GM12878 (cell line): ENCODE data around the gene DPH6.

Experiments
- CBFB ChIP-seq: IDR thresholded peaks from 2 replicates; pipeline ENCODE4 v1.6.1; 2016; ENCODE audit warnings: antibody characterized with exemption, low read depth
- CBX3 ChIP-seq: fragments of 200-600 bp; sonication (generic); IDR thresholded peaks from 2 replicates; pipeline ENCODE4 v1.6.1; 2016; ENCODE audit warnings: low read depth, borderline replicate concordance
- EZH2 ChIP-seq: IDR thresholded peaks from 2 replicates; pipeline ENCODE4 v1.6.1; 2012; ENCODE audit warnings: low read depth, mild to moderate bottlenecking, control low read depth, inconsistent platforms, low read length, borderline replicate concordance; ENCODE audit not compliant: control insufficient read depth
- POLR2AphosphoS5 ChIP-seq: IDR thresholded peaks from 2 replicates; pipeline ENCODE4 v1.6.1; 2011; ENCODE audit warnings: mild to moderate bottlenecking, low read length, inconsistent platforms
- RFX5 ChIP-seq: IDR thresholded peaks from 2 replicates; pipeline ENCODE4 v1.6.1; 2011; ENCODE audit warnings: low read depth, low read length, improper control_type of control experiment
- YY1 ChIP-seq: IDR thresholded peaks from 2 replicates; pipeline ENCODE4 v1.6.1; 2011; ENCODE audit warnings: low read depth, mild to moderate bottlenecking, low read length
- TF ChIP-seq, protein P1 (sequence below), 3 experiments: IDR thresholded peaks in 2 of 3; conservative IDR thresholded peaks in 1 of 3; 2 replicates each; pipeline ENCODE4 v1.5.1; 2011; ENCODE audit warnings: low read depth in 3 of 3, low read length in 3 of 3, mild to moderate bottlenecking in 3 of 3, control low read depth in 2 of 3, moderate library complexity in 2 of 3, inconsistent platforms in 1 of 3, mixed read lengths in 1 of 3; ENCODE audit not compliant: control insufficient read depth in 2 of 3, insufficient read depth in 1 of 3; ENCODE audit errors: extremely low read depth in 1 of 3
- TF ChIP-seq, protein P2 (sequence below): fragments of 450-650 bp; IDR thresholded peaks from 2 replicates; pipeline ENCODE4 v1.6.1; 2016; ENCODE audit warnings: mild to moderate bottlenecking, moderate library complexity, borderline replicate concordance

DNA sequence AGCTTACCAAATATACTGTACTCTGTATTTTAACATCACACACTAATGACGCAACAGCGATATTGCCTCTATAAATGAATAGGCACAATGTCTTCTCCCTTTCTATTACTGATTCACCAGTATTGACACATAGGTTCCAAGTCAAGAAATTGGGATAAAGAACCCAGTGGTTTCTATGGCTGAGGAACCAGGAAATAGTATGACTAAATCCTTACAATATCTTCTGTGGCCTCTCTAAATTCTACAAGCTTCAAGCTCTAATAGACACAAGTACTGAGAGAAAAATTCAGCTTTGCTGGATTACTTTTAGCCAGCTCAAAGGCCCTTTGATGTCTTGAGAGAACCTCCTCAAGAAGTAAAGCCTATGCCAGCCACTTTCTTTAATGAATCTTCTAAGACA is 162.5 kb downstream of the DPH6 start:
- TF ChIP-seq, protein P1, sequence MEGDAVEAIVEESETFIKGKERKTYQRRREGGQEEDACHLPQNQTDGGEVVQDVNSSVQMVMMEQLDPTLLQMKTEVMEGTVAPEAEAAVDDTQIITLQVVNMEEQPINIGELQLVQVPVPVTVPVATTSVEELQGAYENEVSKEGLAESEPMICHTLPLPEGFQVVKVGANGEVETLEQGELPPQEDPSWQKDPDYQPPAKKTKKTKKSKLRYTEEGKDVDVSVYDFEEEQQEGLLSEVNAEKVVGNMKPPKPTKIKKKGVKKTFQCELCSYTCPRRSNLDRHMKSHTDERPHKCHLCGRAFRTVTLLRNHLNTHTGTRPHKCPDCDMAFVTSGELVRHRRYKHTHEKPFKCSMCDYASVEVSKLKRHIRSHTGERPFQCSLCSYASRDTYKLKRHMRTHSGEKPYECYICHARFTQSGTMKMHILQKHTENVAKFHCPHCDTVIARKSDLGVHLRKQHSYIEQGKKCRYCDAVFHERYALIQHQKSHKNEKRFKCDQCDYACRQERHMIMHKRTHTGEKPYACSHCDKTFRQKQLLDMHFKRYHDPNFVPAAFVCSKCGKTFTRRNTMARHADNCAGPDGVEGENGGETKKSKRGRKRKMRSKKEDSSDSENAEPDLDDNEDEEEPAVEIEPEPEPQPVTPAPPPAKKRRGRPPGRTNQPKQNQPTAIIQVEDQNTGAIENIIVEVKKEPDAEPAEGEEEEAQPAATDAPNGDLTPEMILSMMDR (IDR thresholded peaks at IDR 0.05 in 2 of 3, conservative IDR thresholded peaks at IDR 0.05 in 1 of 3; ENCODE audit: control insufficient read depth in 2 of 3, extremely low read depth in 1 of 3, insufficient read depth in 1 of 3, low read depth in 3 of 3, low read length in 3 of 3): no peak
- no peak for TF ChIP-seq EZH2
- no peak for TF ChIP-seq POLR2AphosphoS5
- TF ChIP-seq YY1: no peak
- TF ChIP-seq, protein P2, sequence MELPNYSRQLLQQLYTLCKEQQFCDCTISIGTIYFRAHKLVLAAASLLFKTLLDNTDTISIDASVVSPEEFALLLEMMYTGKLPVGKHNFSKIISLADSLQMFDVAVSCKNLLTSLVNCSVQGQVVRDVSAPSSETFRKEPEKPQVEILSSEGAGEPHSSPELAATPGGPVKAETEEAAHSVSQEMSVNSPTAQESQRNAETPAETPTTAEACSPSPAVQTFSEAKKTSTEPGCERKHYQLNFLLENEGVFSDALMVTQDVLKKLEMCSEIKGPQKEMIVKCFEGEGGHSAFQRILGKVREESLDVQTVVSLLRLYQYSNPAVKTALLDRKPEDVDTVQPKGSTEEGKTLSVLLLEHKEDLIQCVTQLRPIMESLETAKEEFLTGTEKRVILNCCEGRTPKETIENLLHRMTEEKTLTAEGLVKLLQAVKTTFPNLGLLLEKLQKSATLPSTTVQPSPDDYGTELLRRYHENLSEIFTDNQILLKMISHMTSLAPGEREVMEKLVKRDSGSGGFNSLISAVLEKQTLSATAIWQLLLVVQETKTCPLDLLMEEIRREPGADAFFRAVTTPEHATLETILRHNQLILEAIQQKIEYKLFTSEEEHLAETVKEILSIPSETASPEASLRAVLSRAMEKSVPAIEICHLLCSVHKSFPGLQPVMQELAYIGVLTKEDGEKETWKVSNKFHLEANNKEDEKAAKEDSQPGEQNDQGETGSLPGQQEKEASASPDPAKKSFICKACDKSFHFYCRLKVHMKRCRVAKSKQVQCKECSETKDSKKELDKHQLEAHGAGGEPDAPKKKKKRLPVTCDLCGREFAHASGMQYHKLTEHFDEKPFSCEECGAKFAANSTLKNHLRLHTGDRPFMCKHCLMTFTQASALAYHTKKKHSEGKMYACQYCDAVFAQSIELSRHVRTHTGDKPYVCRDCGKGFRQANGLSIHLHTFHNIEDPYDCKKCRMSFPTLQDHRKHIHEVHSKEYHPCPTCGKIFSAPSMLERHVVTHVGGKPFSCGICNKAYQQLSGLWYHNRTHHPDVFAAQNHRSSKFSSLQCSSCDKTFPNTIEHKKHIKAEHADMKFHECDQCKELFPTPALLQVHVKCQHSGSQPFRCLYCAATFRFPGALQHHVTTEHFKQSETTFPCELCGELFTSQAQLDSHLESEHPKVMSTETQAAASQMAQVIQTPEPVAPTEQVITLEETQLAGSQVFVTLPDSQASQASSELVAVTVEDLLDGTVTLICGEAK: no peak
- no peak for TF ChIP-seq CBX3
- TF ChIP-seq RFX5: no peak
- no peak for TF ChIP-seq CBFB
